Vagina (tissue), 2 donors: Measurements from ENCODE around the gene SNX24. TPM values are rescaled to one million over a fixed set of nuclear protein-coding genes. Genes with fewer than 3 reads are reported as not detected.
A peak's percentile ranks its signal among the peaks of the same experiment; 100 is the strongest.

ENCODE experiments used
- DNase-seq, 2 donors: peaks; one replicate each; pipeline ENCODE4 v3.0.0-alpha.2; 2017; ENCODE audit errors: extremely low spot score in 2 of 2
- H3K27ac ChIP-seq: fragments of 200-600 bp; sonication (generic); one replicate; pipeline ENCODE4 v1.5.1; 2019
- H3K27me3 ChIP-seq: fragments of 200-600 bp; sonication (generic); one replicate; pipeline ENCODE4 v1.5.1; 2019
- H3K36me3 ChIP-seq, 2 donors: fragments of 200-600 bp; sonication (generic); one replicate each; pipeline ENCODE4 v1.5.1; 2017 to 2019
- H3K4me1 ChIP-seq: fragments of 200-600 bp; sonication (generic); one replicate; pipeline ENCODE4 v1.5.1; 2019
- H3K4me3 ChIP-seq, 2 donors: fragments of 200-600 bp; sonication (generic); 1 replicate in 1 of 2; 2 replicates in 1 of 2; pipeline ENCODE4 v1.5.1; 2016 to 2019
- H3K9me3 ChIP-seq: fragments of 200-600 bp; sonication (generic); one replicate; pipeline ENCODE4 v1.5.1; 2019
- POLR2A ChIP-seq, 2 donors: fragments of 450-650 bp; IDR thresholded peaks; one replicate each; pipeline ENCODE4 v1.6.1; 2017; ENCODE audit warnings: antibody characterized with exemption in 2 of 2, mild to moderate bottlenecking in 2 of 2, moderate library complexity in 2 of 2
- POLR2AphosphoS5 ChIP-seq, 2 donors: sonication (generic); formaldehyde crosslinking; IDR thresholded peaks; one replicate each; pipeline ENCODE4 v1.9.0; 2017; ENCODE audit warnings: antibody characterized with exemption in 2 of 2, mild to moderate bottlenecking in 2 of 2, low read depth in 1 of 2; ENCODE audit not compliant: insufficient read depth in 1 of 2
- intact Hi-C: fragments of 100-400 bp; cut with DNase I; formaldehyde crosslinking; loops from one replicate; pipeline ENCODE4 v1.15.1; 2023
- total RNA-seq: library from RNA; depleted of rRNA; stranded (reverse); fragments of >200 nt; gene quantifications from one replicate; pipeline ENCODE4 v1.2.3, GENCODE V29; 2016
- TF ChIP-seq, protein P1 (sequence below), 3 experiments: fragments of 450-650 bp in 2 of 3; fragments of 200-600 bp in 1 of 3; sonication (generic) in 1 of 3; IDR thresholded peaks; one replicate each; pipeline ENCODE4 v1.5.1; 2017 to 2019; ENCODE audit warnings: antibody characterized with exemption in 3 of 3, mild to moderate bottlenecking in 2 of 3, moderate library complexity in 2 of 3

SNX24 gene
- total RNA-seq, 1 donor from 2014 or later = 19.4 TPM

DNA sequence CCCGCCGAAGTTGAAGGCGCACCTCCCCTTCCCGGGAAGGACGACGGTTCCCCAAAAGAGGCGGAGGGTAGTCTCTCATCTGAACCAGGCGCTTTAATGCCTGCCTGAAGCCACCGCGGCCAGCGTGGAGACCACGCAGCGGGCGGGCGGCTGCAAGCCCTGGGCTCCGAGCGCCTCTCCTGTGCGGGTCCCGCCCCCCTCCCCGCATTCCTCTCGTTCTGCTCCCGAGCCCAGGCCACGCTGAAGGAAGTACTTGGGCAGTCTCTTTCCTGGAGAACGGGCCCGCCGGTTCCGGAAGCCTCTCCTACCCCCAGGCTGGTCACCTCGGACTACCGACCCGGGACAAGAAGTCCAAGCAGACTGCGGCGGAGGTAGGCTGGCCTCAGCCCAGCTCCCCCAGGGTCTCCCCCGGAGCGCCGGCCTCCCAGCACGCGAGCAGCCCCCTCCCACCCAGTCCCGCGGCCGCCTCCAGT is 190.5 kb downstream of the SNX24 start:
- intact Hi-C loops = loop anchor here (5.0 kb wide), 1 partner anchor 51 kb away; the partner anchor contains the start of gene PRDM6
- TF ChIP-seq, protein P1, sequence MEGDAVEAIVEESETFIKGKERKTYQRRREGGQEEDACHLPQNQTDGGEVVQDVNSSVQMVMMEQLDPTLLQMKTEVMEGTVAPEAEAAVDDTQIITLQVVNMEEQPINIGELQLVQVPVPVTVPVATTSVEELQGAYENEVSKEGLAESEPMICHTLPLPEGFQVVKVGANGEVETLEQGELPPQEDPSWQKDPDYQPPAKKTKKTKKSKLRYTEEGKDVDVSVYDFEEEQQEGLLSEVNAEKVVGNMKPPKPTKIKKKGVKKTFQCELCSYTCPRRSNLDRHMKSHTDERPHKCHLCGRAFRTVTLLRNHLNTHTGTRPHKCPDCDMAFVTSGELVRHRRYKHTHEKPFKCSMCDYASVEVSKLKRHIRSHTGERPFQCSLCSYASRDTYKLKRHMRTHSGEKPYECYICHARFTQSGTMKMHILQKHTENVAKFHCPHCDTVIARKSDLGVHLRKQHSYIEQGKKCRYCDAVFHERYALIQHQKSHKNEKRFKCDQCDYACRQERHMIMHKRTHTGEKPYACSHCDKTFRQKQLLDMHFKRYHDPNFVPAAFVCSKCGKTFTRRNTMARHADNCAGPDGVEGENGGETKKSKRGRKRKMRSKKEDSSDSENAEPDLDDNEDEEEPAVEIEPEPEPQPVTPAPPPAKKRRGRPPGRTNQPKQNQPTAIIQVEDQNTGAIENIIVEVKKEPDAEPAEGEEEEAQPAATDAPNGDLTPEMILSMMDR (IDR thresholded peaks at IDR 0.05) = no peak
- TF ChIP-seq POLR2AphosphoS5 (IDR thresholded peaks at IDR 0.05; ENCODE audit: insufficient read depth in 1 of 2, low read depth in 1 of 2) = no peak
- no peak for TF ChIP-seq POLR2A (IDR thresholded peaks at IDR 0.05)
- H3K4me1 ChIP-seq = peaks cover 9% of the 10 kb centered on the region
- H3K4me3 ChIP-seq = peak overlapping the region; percentile 68 to 69
- H3K36me3 ChIP-seq = no peaks in the 10 kb centered on the region
- peak in 1 of 2 donors; percentile 89 for DNase-seq
- H3K9me3 ChIP-seq = no peaks in the 10 kb centered on the region
- H3K27ac ChIP-seq = peak overlapping the region; percentile 75
- H3K27me3 ChIP-seq = no peaks in the 10 kb centered on the region

DNA sequence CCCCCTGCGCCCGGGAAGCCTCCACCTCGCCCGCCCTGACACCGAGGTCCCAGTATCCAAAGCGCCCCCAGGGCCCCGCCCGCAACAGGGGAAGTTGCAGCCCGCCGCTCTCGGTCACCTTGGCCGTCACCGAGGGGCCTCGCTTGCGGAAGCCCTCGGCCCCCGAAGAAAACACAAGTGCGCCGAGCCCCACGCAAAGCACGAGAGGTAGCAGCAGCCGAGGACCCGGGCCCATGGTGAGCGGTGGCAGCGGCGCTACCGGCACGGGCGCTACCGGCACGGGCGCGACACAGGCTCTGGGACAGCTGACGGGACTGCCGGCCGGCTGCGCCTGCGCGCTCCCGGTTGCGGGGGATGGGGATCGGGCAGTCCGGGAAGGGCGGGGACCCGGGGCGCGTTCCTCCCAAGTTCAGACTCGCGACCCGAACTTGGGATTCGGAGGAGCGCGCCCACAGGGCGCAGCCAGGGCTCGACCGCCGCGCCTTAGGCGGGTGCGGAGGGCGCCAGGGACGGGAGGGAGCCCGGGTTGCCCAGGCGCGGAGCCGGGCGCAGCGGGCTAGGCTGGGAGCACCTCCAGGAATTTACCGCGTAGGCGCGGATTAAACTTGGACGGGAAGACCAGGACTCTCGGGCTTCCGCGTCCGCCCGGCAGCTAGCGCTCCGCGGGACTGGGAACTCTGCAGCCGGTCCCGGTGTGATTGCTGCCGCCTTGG is 191.1 kb downstream of the SNX24 start, which contains the start of gene PPIC:
PPIC (minus strand) TSS at position 335 of the 713 bp plus-strand sequence; CDS start at position 235, 100 bp downstream.
- TF ChIP-seq, protein P1 (IDR thresholded peaks at IDR 0.05) = no peak
- TF ChIP-seq POLR2A (IDR thresholded peaks at IDR 0.05) = no peak
- TF ChIP-seq POLR2AphosphoS5 (IDR thresholded peaks at IDR 0.05; ENCODE audit: insufficient read depth in 1 of 2, low read depth in 1 of 2) = peak in 1 of 2 donors; percentile 53
- H3K4me1 ChIP-seq = peaks cover 9% of the 10 kb centered on the region
- no peaks in the 10 kb centered on the region for H3K27me3 ChIP-seq
- no peak for DNase-seq
- peak within 1 kb of the TSS; percentile 68 to 69 for H3K4me3 ChIP-seq
- H3K36me3 ChIP-seq = no peaks in the 10 kb centered on the region
- peak within 1 kb of the TSS; percentile 75 for H3K27ac ChIP-seq
- H3K9me3 ChIP-seq = no peaks in the 10 kb centered on the region
- intact Hi-C loops = loop anchor here (5.0 kb wide), 1 partner anchor 51 kb away; the partner anchor contains the start of gene PRDM6

DNA sequence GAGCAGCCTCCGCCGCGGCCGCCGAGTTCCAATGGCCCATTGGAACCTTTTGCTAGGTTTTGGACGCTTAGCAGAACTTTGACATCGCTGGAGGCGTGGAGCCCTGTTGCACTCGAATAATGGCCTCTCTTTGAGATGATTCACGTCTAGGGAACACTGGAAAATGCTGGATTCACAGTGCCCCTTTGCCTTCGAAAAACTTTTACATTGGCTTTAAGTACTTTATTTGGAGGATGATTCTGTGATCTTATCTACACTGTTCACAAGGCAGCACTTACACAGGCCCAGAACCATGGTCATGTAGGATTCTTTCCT is 191.6 kb downstream of the SNX24 start:
- Histone ChIP-seq H3K27me3 (no peaks in the 10 kb centered on the region), H3K9me3 (no peaks in the 10 kb centered on the region)

DNA sequence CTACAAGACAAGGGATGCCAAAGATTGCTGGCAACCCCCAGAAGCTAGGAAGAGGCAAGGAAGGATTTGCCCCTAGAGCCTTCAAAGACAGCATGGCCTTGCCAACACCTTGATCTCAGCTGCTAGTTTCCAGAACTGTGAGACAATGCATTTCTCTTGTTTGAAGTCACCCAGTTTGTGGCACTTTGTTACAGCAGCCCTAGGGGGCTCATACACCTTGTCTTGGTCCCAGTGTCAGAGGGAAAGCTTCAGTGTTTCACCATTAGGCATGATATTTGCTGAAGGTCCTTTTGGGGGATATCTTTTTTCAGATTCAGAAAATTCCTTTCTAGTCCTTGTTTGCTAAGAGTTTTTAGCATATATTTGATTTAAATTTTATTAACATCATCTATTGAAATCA is 194.3 kb downstream of the SNX24 start:
- no peaks in the 10 kb centered on the region for H3K9me3 ChIP-seq
- DNase-seq = no peak
- H3K4me3 ChIP-seq = no peak overlapping the region
- no peaks in the 10 kb centered on the region for H3K27me3 ChIP-seq
- no peaks in the 10 kb centered on the region for H3K36me3 ChIP-seq
- TF ChIP-seq POLR2AphosphoS5 (IDR thresholded peaks at IDR 0.05; ENCODE audit: insufficient read depth in 1 of 2, low read depth in 1 of 2) = no peak
- TF ChIP-seq, protein P1 (IDR thresholded peaks at IDR 0.05) = no peak
- no peak for TF ChIP-seq POLR2A (IDR thresholded peaks at IDR 0.05)
- no peak overlapping the region for H3K27ac ChIP-seq
- intact Hi-C loops = loop anchor here (5.0 kb wide), 1 partner anchor 48 kb away; the partner anchor contains the start of gene PRDM6
- peaks cover 9% of the 10 kb centered on the region for H3K4me1 ChIP-seq

More for the DNA sequence above, 191.6 kb downstream of the SNX24 start:
- intact Hi-C loops = loop anchor here (5.0 kb wide), 1 partner anchor 50 kb away; the partner anchor contains the start of gene PRDM6
- no peak for DNase-seq
- H3K4me3 ChIP-seq = peak overlapping the region; percentile 68 to 69
- H3K27ac ChIP-seq = peak overlapping the region; percentile 75
- H3K4me1 ChIP-seq = peaks cover 9% of the 10 kb centered on the region
- no peaks in the 10 kb centered on the region for H3K36me3 ChIP-seq
- TF ChIP-seq POLR2A (IDR thresholded peaks at IDR 0.05) = no peak
- TF ChIP-seq, protein P1 (IDR thresholded peaks at IDR 0.05) = no peak
- no peak for TF ChIP-seq POLR2AphosphoS5 (IDR thresholded peaks at IDR 0.05; ENCODE audit: insufficient read depth in 1 of 2, low read depth in 1 of 2)
